SK-N-SH treated with all-trans-retinoic acid at 6 μM for 48 hours (cell line): Measurements from ENCODE around the gene SLCO1B3.

Experiments used
- ATAC-seq: fragments of 200-7000 bp; cut with Tn5 transposase; 3 replicates; pipeline ENCODE4 v1.9.1; 2020; ENCODE audit warnings: mild to moderate bottlenecking, moderate library complexity
- BACH2 ChIP-seq: fragments of 250-450 bp; sonication (Bioruptor Pico); IDR thresholded peaks from 2 replicates; pipeline ENCODE4 v1.9.0; 2021; ENCODE audit warnings: mild to moderate bottlenecking, borderline replicate concordance
- ESRRG ChIP-seq: fragments of 250-450 bp; sonication (Bioruptor Pico); IDR thresholded peaks from 2 replicates; pipeline ENCODE4 v1.6.1; 2021; ENCODE audit warnings: mild to moderate bottlenecking
- GLIS3 ChIP-seq: fragments of 250-450 bp; sonication (Bioruptor Pico); IDR thresholded peaks from 2 replicates; pipeline ENCODE4 v1.5.0; 2020; ENCODE audit warnings: mild to moderate bottlenecking, moderate library complexity
- ISL1 ChIP-seq: fragments of 250-450 bp; sonication (Bioruptor Pico); IDR thresholded peaks from 2 replicates; pipeline ENCODE4 v2.1.2; 2022; ENCODE audit warnings: mild to moderate bottlenecking, moderate library complexity
- OSR1 ChIP-seq: fragments of 250-450 bp; sonication (Bioruptor Pico); IDR thresholded peaks from 2 replicates; pipeline ENCODE4 v1.8.0; 2022; ENCODE audit warnings: moderate library complexity, mild to moderate bottlenecking, inconsistent platforms
- POU6F1 ChIP-seq: fragments of 250-450 bp; sonication (Bioruptor Pico); IDR thresholded peaks from 2 replicates; pipeline ENCODE4 v1.8.0; 2021; ENCODE audit warnings: low read depth, mild to moderate bottlenecking, moderate library complexity, borderline replicate concordance
- PPARA ChIP-seq: fragments of 250-450 bp; sonication (Bioruptor Pico); IDR thresholded peaks from 2 replicates; pipeline ENCODE4 v1.5.0; 2020; ENCODE audit warnings: mild to moderate bottlenecking, borderline replicate concordance
- RARB ChIP-seq: fragments of 250-450 bp; sonication (Bioruptor Pico); IDR thresholded peaks from 2 replicates; pipeline ENCODE4 v1.8.0; 2021; ENCODE audit warnings: mild to moderate bottlenecking, moderate library complexity
- SNAI2 ChIP-seq: fragments of 250-450 bp; sonication (Bioruptor Pico); IDR thresholded peaks from 2 replicates; pipeline ENCODE4 v1.5.0; 2020; ENCODE audit warnings: mild to moderate bottlenecking, moderate library complexity
- TCF4 ChIP-seq: fragments of 250-450 bp; sonication (Bioruptor Pico); IDR thresholded peaks from 2 replicates; pipeline ENCODE4 v1.8.0; 2021; ENCODE audit warnings: mild to moderate bottlenecking, moderate library complexity, borderline replicate concordance
- TOX ChIP-seq: fragments of 250-450 bp; sonication (Bioruptor Pico); IDR thresholded peaks from 2 replicates; pipeline ENCODE4 v1.8.0; 2021; ENCODE audit warnings: mild to moderate bottlenecking, moderate library complexity, borderline replicate concordance
- ZC3H10 ChIP-seq: fragments of 250-450 bp; sonication (Bioruptor Pico); IDR thresholded peaks from 2 replicates; pipeline ENCODE4 v1.5.1; 2021; ENCODE audit warnings: mild to moderate bottlenecking, moderate library complexity
- ZFP3 ChIP-seq: fragments of 250-450 bp; sonication (Bioruptor Pico); IDR thresholded peaks from 2 replicates; pipeline ENCODE4 v1.5.0; 2020; ENCODE audit warnings: mild to moderate bottlenecking, moderate library complexity
- ZFP30 ChIP-seq: fragments of 450-650 bp; formaldehyde crosslinking; IDR thresholded peaks from 2 replicates; pipeline ENCODE4 v1.5.0; 2022; ENCODE audit warnings: mild to moderate bottlenecking, moderate library complexity
- ZNF565 ChIP-seq: fragments of 450-650 bp; formaldehyde crosslinking; conservative IDR thresholded peaks from 2 replicates; pipeline ENCODE4 v1.5.0; 2020; ENCODE audit warnings: low read depth, mild to moderate bottlenecking, moderate library complexity
- ZNF70 ChIP-seq: fragments of 450-650 bp; formaldehyde crosslinking; IDR thresholded peaks from 2 replicates; pipeline ENCODE4 v1.5.0; 2020; ENCODE audit warnings: mild to moderate bottlenecking, moderate library complexity
- TF ChIP-seq, protein P1 (sequence below): fragments of 250-450 bp; sonication (Bioruptor Pico); IDR thresholded peaks from 2 replicates; pipeline ENCODE4 v1.5.1; 2021; ENCODE audit warnings: mild to moderate bottlenecking, moderate library complexity
- TF ChIP-seq, protein P2 (sequence below): fragments of 250-450 bp; sonication (Bioruptor Pico); IDR thresholded peaks from 2 replicates; pipeline ENCODE4 v1.5.0; 2020; ENCODE audit warnings: mild to moderate bottlenecking, moderate library complexity
- TF ChIP-seq, protein P3 (sequence below): fragments of 250-450 bp; sonication (Bioruptor Pico); IDR thresholded peaks from 2 replicates; pipeline ENCODE4 v1.5.1; 2020; ENCODE audit warnings: low read depth, mild to moderate bottlenecking, moderate library complexity
- TF ChIP-seq, protein P4 (sequence below): fragments of 250-450 bp; sonication (Bioruptor Pico); IDR thresholded peaks from 2 replicates; pipeline ENCODE4 v1.8.0; 2020; ENCODE audit warnings: mild to moderate bottlenecking, moderate library complexity, borderline replicate concordance

SLCO1B3 gene

DNA sequence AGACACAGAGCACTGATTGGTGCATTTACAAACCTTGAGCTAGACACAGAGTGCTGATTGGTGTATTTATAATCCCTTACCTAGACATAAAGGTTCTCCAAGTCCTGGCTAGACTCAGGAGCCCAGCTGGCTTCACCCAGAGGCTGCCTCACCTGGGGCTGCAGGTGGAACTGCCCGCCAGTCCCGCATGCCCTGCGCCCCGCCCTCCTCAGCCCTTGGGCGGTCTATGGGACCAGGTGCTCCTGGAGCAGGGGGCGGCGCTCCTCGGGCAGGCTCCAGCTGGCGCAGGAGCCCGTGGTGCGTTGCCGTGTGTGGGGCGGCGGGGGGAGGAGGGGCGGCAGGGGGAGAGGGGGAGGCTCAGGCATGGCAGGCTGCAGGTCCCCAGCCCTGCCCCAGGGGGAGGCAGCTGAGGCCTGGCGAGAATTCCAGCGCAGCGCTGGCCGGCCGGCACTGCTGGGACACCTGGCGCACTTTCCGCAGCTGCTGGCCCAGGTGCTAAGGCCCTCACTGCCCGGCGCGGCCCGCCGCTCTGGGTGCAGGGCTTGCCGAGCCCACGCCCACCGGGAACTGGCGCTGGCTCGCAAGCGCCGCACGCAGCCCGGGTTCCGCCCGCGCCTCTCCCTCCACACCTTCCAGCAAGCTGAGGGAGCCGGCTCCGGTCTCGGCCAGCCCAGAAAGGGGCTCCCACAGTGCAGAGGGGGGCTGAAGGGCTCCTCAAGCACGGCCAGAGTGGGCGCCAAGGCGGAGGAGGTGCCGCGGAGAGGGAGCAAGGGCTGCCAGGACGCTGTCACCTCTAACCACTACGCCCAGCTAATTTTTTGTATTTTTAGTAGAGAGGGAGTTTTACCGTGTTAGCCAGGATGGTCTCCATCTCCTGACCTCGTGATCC is 3.1 kb upstream of the SLCO1B3 start:
- TF ChIP-seq ESRRG (no peak), ZFP30 (CRISPR knock-in tag) (no peak), GLIS3 (CRISPR knock-in tag) (no peak)
- ATAC-seq: no peak

DNA sequence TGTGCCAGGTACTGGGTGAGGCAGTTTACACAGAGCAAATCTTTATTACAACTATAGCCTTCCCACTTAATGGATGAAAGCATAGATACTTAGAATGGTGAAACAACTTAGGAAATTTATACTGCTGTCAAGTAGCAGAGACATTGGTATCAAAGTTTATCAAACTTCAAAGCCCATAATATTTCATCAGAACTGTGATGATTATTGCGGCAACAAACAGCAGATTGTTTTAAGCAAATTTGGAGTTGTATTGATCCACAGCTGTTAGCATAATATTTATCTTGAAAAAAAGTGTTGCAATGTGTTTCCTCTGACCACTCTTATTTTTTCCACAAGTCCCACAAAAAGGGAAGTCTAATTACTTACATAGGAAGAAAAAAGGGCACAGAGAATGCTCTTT is 2.0 kb upstream of the SLCO1B3 start:
- ATAC-seq: no peak
- TF ChIP-seq, protein P1, sequence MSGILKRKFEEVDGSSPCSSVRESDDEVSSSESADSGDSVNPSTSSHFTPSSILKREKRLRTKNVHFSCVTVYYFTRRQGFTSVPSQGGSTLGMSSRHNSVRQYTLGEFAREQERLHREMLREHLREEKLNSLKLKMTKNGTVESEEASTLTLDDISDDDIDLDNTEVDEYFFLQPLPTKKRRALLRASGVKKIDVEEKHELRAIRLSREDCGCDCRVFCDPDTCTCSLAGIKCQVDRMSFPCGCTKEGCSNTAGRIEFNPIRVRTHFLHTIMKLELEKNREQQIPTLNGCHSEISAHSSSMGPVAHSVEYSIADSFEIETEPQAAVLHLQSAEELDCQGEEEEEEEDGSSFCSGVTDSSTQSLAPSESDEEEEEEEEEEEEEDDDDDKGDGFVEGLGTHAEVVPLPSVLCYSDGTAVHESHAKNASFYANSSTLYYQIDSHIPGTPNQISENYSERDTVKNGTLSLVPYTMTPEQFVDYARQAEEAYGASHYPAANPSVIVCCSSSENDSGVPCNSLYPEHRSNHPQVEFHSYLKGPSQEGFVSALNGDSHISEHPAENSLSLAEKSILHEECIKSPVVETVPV (CRISPR knock-in tag): no peak
- no peak for TF ChIP-seq TCF4
- no peak for TF ChIP-seq ZFP30 (CRISPR knock-in tag)
- TF ChIP-seq, protein P2, sequence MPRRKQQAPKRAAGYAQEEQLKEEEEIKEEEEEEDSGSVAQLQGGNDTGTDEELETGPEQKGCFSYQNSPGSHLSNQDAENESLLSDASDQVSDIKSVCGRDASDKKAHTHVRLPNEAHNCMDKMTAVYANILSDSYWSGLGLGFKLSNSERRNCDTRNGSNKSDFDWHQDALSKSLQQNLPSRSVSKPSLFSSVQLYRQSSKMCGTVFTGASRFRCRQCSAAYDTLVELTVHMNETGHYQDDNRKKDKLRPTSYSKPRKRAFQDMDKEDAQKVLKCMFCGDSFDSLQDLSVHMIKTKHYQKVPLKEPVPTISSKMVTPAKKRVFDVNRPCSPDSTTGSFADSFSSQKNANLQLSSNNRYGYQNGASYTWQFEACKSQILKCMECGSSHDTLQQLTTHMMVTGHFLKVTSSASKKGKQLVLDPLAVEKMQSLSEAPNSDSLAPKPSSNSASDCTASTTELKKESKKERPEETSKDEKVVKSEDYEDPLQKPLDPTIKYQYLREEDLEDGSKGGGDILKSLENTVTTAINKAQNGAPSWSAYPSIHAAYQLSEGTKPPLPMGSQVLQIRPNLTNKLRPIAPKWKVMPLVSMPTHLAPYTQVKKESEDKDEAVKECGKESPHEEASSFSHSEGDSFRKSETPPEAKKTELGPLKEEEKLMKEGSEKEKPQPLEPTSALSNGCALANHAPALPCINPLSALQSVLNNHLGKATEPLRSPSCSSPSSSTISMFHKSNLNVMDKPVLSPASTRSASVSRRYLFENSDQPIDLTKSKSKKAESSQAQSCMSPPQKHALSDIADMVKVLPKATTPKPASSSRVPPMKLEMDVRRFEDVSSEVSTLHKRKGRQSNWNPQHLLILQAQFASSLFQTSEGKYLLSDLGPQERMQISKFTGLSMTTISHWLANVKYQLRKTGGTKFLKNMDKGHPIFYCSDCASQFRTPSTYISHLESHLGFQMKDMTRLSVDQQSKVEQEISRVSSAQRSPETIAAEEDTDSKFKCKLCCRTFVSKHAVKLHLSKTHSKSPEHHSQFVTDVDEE (CRISPR knock-in tag): no peak
- TF ChIP-seq BACH2 (CRISPR knock-in tag): no peak

- ATAC-seq: no peak
- TF ChIP-seq, protein P3, sequence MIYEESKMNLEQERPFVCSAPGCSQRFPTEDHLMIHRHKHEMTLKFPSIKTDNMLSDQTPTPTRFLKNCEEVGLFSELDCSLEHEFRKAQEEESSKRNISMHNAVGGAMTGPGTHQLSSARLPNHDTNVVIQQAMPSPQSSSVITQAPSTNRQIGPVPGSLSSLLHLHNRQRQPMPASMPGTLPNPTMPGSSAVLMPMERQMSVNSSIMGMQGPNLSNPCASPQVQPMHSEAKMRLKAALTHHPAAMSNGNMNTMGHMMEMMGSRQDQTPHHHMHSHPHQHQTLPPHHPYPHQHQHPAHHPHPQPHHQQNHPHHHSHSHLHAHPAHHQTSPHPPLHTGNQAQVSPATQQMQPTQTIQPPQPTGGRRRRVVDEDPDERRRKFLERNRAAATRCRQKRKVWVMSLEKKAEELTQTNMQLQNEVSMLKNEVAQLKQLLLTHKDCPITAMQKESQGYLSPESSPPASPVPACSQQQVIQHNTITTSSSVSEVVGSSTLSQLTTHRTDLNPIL: no peak
- no peak for TF ChIP-seq GLIS3 (CRISPR knock-in tag)
- no peak for TF ChIP-seq BACH2 (CRISPR knock-in tag)
- TF ChIP-seq ZNF70: no peak
- TF ChIP-seq ZNF565: no peak
- no peak for TF ChIP-seq OSR1 (CRISPR knock-in tag)
- TF ChIP-seq, protein P4, sequence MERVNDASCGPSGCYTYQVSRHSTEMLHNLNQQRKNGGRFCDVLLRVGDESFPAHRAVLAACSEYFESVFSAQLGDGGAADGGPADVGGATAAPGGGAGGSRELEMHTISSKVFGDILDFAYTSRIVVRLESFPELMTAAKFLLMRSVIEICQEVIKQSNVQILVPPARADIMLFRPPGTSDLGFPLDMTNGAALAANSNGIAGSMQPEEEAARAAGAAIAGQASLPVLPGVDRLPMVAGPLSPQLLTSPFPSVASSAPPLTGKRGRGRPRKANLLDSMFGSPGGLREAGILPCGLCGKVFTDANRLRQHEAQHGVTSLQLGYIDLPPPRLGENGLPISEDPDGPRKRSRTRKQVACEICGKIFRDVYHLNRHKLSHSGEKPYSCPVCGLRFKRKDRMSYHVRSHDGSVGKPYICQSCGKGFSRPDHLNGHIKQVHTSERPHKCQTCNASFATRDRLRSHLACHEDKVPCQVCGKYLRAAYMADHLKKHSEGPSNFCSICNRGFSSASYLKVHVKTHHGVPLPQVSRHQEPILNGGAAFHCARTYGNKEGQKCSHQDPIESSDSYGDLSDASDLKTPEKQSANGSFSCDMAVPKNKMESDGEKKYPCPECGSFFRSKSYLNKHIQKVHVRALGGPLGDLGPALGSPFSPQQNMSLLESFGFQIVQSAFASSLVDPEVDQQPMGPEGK: no peak
- no peak for TF ChIP-seq POU6F1 (CRISPR knock-in tag)
- TF ChIP-seq ZFP3 (CRISPR knock-in tag): no peak
- TF ChIP-seq SNAI2 (CRISPR knock-in tag): no peak
- TF ChIP-seq TOX (CRISPR knock-in tag): no peak
- TF ChIP-seq ISL1 (CRISPR knock-in tag): no peak
Observed at GRCh38 chr12:20815574-20815973, 5.1 kb downstream of the SLCO1B3 start.

DNA sequence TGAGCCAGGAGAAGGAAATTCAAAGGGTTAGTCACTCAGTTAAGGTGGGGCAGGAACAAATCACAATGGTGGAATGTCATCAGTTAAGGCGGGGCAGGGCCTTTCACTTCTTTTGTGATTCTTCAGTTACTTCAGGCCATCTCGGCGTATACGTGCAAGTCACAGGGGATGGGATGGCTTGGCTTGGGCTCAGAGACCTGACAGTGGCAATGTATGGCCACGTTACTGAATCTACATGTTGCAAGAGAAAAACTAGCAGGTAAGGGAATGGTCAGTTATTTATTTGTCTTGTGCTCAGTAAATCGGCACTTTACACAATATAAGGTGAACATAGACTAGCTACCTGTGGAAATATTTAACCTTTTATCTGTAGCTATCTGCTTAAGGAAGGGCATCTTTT is 11.9 kb downstream of the SLCO1B3 start:
- no peak for ATAC-seq
- no peak for TF ChIP-seq RARB (CRISPR knock-in tag)
- TF ChIP-seq, protein P3: no peak
- TF ChIP-seq ZNF565: no peak
- TF ChIP-seq ZC3H10: no peak
- no peak for TF ChIP-seq ESRRG
- no peak for TF ChIP-seq PPARA (CRISPR knock-in tag)
- TF ChIP-seq, protein P4: no peak
- no peak for TF ChIP-seq BACH2 (CRISPR knock-in tag)
- no peak for TF ChIP-seq TCF4
- TF ChIP-seq SNAI2 (CRISPR knock-in tag): no peak
- TF ChIP-seq ZFP3 (CRISPR knock-in tag): no peak
- TF ChIP-seq, protein P1 (CRISPR knock-in tag): no peak
